Measurements from ENCODE around the gene ZNF264.

- TF ChIP-seq CTCF (IDR thresholded peaks at IDR 0.05) (no peak), ZFX (IDR thresholded peaks at IDR 0.05; ENCODE audit: borderline replicate concordance) (no peak)
Observed at GRCh38 chr19:57271280-57271679, 80.0 kb downstream of the ZNF264 start.

Data from 22Rv1 (cell line).